DOHH2 (cell line): ENCODE data around the gene TGM4.

Experiments used
- EZH2phosphoT487 ChIP-seq: fragments of 200-600 bp; sonication (generic); IDR thresholded peaks from 2 replicates; pipeline ENCODE4 v1.6.1; 2017; ENCODE audit warnings: borderline replicate concordance, mild to moderate bottlenecking, antibody characterized with exemption, low read length, moderate library complexity, mixed read lengths
- TF ChIP-seq, protein P1 (sequence below): fragments of 200-600 bp; sonication (generic); IDR thresholded peaks from one replicate; pipeline ENCODE4 v1.5.1; 2014; ENCODE audit warnings: antibody characterized with exemption, mild to moderate bottlenecking, low read depth, low read length; ENCODE audit not compliant: poor library complexity, severe bottlenecking

- TF ChIP-seq, protein P1, sequence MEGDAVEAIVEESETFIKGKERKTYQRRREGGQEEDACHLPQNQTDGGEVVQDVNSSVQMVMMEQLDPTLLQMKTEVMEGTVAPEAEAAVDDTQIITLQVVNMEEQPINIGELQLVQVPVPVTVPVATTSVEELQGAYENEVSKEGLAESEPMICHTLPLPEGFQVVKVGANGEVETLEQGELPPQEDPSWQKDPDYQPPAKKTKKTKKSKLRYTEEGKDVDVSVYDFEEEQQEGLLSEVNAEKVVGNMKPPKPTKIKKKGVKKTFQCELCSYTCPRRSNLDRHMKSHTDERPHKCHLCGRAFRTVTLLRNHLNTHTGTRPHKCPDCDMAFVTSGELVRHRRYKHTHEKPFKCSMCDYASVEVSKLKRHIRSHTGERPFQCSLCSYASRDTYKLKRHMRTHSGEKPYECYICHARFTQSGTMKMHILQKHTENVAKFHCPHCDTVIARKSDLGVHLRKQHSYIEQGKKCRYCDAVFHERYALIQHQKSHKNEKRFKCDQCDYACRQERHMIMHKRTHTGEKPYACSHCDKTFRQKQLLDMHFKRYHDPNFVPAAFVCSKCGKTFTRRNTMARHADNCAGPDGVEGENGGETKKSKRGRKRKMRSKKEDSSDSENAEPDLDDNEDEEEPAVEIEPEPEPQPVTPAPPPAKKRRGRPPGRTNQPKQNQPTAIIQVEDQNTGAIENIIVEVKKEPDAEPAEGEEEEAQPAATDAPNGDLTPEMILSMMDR: no peak
- TF ChIP-seq EZH2phosphoT487: no peak
Measured at GRCh38 chr3:44874308-44874707, at the start of gene TGM4.
